22Rv1 (cell line): ENCODE measurements around the gene THBS4.

Experiments used
- CTCF ChIP-seq: fragments of 450-650 bp; IDR thresholded peaks from 2 replicates; pipeline ENCODE4 v1.5.1; 2017; ENCODE audit warnings: mild to moderate bottlenecking
- ZFX ChIP-seq: fragments of 450-650 bp; IDR thresholded peaks from 2 replicates; pipeline ENCODE4 v1.6.1; 2017; ENCODE audit warnings: antibody characterized with exemption, borderline replicate concordance

- TF ChIP-seq CTCF (no peak), ZFX (no peak)
These were observed 35.4 kb upstream of the THBS4 start for GRCh38 chr5:79999722-80000121.
